Measurements from ENCODE around the gene TAGLN3.

The TAGLN3 gene

DNA sequence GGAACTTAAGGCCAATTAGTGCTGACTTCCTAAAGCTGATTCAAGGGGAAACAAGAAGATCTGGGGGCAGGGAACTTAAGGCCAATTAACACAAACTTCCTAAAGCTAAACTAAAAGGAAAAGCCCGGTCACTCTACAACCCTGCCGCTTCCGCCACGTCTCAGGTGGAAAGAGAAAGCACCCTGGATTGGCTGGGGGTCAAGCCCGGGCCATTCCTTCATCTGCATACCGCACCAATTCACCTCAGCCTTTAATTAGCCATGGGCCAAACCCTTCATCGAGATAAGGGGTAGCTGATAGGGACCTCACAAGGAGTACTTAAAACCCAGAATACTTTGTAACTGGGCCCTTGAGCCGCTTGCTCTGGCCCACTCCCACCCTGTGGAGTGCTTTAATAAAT lies 50.2 kb downstream of the TAGLN3 start:
- no peak for DNase-seq (ENCODE audit: low read depth in 2 of 2)

DNA sequence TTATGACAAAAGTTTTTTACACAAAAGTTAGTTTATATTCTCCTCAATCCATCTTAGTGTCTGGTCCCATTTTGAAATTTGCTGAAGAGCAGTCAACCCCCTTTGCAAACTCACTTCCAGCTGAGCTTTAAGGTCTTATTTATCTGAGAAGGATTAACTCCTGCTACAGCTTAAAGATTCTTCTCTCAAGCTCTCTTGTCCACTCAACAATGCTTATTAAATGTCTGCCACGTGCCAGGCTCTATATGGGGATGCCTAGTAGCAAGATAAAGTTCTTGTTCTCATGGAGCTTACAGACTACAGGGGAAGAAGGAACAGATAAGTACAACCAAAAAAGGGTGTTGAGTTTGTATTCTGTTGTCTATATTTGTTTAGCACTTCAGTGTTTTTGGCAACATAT lies 54.5 kb downstream of the TAGLN3 start:
- DNase-seq (ENCODE audit: low read depth in 2 of 2) = no peak

- peak; percentile 42 to 54 for DNase-seq (ENCODE audit: low read depth in 2 of 2)
Measured at GRCh38 chr3:112056451-112056929, 57.8 kb downstream of the TAGLN3 start.

GRCh38 chr3:112059497-112059896 lies 60.8 kb downstream of the TAGLN3 start:
- no peak for DNase-seq (ENCODE audit: low read depth in 2 of 2)

DNA sequence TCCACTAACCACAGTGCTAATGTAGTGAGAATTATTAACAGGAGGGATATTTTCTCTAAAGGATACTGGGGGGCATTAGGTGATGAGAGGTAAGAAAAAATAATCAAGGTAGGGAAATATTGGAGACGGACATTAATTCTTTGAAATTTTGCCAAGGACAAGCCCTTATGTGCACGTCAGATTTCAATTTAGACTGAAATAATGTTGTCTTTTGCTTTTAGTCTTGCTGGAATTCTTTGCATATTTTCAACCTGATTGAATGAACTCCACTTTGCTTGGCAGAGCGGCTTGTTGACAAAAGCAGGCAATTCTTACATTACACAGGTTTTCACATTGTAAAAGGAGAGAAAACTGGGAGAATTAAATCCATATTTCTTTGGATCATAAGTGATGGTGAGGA lies 62.4 kb downstream of the TAGLN3 start:
- peak in 1 of 2 experiments; percentile 21 for DNase-seq (ENCODE audit: low read depth in 2 of 2)
